Activated CD4-positive, CD25-positive, alpha-beta regulatory T cell treated with anti-CD3 and anti-CD28 coated beads, Interleukin-2, amount 50 U/mL, for 16 hours (primary cell): ENCODE data around the gene SLC22A1.
"Not testable (repeated sequence)": the region's sequence is repeated elsewhere in the genome, so short reads cannot be mapped to it uniquely, and the experiment has no call there.

Experiments
- DNase-seq: peaks from one replicate; pipeline ENCODE4 v3.0.0-alpha.2; 2020; ENCODE audit warnings: low read depth, low spot score

The SLC22A1 gene

GRCh38 chr6:160137130-160137988, 15.7 kb downstream of the SLC22A1 start:
- DNase-seq = no peak

GRCh38 chr6:160137989-160138835, 16.6 kb downstream of the SLC22A1 start:
- DNase-seq = peak; percentile 42

- DNase-seq = no peak
These were observed 17.3 kb downstream of the SLC22A1 start for GRCh38 chr6:160138839-160139419.

GRCh38 chr6:160139420-160139851, 17.8 kb downstream of the SLC22A1 start:
- DNase-seq = no peak

- DNase-seq = not testable (repeated sequence)
These were observed 18.9 kb downstream of the SLC22A1 start for GRCh38 chr6:160140493-160140892.

GRCh38 chr6:160141001-160141726, 19.5 kb downstream of the SLC22A1 start:
- DNase-seq = no peak

- DNase-seq = no peak
These were observed 20.6 kb downstream of the SLC22A1 start for GRCh38 chr6:160142115-160142715.

DNA sequence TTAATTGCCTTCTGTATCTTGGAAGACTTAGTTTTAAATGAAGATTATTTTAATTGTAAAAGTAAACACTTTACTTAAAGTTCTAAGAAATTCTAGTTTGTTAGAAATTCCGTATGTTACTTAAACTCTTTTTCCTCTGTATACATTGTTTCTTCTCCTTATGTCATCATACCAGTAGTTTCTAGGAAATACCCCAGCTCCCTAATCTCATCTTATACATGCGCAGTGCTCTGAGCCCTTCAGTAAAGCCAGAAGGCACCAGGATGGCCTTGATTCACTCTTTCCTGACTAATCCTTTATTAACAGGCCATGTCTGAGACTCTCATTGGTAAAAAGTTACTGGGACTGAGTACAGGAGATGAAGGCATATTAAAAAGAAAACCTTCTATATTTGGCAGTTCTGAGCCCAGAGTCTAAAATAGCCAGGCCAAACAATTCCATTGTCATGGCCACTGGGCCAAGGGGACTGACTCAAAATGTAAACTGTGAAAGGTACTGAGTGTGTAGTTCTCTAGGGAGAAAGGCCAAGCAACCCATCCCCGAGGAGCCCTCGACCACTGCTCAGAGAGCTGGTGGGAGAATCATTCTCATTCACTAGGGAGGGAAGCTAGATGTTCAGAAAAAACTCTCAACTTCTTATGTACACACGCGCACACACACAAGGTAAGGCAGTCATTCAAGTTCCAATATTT, 25.0 kb downstream of the SLC22A1 start:
- no peak for DNase-seq

DNA sequence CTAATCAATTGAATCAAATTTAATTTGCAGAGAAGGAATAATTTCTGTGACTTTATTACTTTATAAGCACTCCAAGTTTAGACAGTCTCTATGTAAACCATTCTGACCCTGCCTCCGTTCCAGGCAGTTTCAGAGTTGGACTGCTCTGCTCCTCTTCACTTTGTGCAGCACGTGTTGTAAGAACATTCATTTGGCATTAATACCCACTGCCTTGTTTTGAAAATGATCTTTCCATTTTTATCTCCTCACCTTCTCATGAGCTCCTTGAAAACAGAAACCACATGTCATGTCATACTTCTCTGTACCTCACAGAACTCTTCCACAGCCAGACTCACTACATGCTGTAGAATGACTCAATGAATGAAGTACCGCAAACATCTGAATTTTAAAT, 25.5 kb downstream of the SLC22A1 start:
- no peak for DNase-seq

DNA sequence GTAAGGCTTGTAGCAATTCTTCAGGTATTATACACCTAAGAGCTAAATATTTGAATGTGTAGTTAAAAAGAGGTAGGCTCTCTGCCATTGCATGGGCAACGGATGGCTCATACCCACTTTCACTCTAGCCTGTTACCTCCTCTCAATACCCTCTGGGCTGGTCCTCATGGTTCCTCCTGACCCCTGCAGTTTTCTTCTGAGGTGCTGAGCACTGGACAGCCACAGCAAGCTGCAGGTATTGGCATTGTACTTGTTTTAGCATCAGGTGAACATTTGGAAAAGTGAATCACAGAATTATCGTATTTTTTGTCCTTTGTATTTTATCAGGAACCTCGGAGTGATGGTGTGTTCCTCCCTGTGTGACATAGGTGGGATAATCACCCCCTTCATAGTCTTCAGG, 32.9 kb downstream of the SLC22A1 start:
- no peak for DNase-seq

- no peak for DNase-seq
These were observed 35.2 kb downstream of the SLC22A1 start for GRCh38 chr6:160156842-160157241.

DNA sequence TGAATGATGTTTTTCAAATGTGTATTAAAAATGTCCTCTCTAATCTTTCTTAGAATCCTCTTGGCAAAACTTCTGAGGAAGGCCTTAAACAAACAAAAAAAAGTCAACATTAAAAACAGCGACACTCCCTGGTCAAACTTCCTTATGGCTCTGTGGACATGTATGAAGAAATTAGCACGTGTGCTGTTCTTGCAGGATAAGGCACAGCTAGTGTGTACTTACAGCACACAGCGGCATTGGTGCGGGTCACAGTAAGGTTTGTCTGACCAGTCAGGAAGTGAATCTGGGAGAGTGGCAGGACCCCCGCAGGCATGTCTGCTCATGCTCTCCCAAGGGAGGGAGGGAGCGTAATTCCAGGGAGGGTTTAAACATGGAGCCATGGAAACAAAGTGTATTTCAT, 38.8 kb downstream of the SLC22A1 start:
- DNase-seq = no peak

- no peak for DNase-seq
These were observed 39.5 kb downstream of the SLC22A1 start for GRCh38 chr6:160160929-160161646.

- DNase-seq = no peak
These were observed 40.0 kb downstream of the SLC22A1 start for GRCh38 chr6:160161647-160161986.

DNA sequence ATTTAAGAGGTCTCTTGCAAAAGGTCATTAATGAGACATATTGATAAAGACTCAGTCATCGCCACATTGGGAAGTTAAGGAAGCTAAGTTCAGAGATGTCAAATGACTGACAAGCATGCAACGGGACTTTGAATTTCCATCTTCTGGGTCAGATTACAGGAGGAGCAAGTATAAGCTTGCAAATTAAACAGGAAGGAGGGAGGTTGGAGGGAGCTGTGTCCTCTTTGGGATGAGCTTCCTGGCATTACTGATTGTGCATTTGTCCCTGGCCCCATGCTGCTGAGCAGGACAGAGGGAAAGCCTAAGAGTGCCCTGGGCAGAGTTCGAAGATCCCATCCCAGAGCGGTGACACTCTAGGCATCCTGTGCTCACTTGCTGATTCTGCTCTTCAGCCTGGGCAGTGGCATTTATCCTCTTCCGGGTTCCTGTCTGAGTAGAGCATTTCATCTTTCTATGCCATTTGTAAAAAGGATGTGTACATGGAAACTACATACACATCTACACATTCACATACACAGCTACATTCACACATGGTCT, 40.5 kb downstream of the SLC22A1 start:
- DNase-seq = no peak

- DNase-seq = no peak
These were observed 41.8 kb downstream of the SLC22A1 start for GRCh38 chr6:160163425-160163824.

- DNase-seq = no peak
These were observed 42.3 kb downstream of the SLC22A1 start for GRCh38 chr6:160163912-160164311.

- not testable (repeated sequence) for DNase-seq
These were observed 44.3 kb downstream of the SLC22A1 start for GRCh38 chr6:160165928-160166327.

- no peak for DNase-seq
These were observed 46.2 kb downstream of the SLC22A1 start for GRCh38 chr6:160167604-160168399.
